GM19438 (cell line): Measurements from ENCODE around the gene MCM9.

Experiments
- ATAC-seq: cut with Tn5 transposase; IDR thresholded peaks from one replicate; pipeline ENCODE4 v1.9.1; 2021; ENCODE audit warnings: low read depth; ENCODE audit not compliant: unreplicated experiment

Gene MCM9

DNA sequence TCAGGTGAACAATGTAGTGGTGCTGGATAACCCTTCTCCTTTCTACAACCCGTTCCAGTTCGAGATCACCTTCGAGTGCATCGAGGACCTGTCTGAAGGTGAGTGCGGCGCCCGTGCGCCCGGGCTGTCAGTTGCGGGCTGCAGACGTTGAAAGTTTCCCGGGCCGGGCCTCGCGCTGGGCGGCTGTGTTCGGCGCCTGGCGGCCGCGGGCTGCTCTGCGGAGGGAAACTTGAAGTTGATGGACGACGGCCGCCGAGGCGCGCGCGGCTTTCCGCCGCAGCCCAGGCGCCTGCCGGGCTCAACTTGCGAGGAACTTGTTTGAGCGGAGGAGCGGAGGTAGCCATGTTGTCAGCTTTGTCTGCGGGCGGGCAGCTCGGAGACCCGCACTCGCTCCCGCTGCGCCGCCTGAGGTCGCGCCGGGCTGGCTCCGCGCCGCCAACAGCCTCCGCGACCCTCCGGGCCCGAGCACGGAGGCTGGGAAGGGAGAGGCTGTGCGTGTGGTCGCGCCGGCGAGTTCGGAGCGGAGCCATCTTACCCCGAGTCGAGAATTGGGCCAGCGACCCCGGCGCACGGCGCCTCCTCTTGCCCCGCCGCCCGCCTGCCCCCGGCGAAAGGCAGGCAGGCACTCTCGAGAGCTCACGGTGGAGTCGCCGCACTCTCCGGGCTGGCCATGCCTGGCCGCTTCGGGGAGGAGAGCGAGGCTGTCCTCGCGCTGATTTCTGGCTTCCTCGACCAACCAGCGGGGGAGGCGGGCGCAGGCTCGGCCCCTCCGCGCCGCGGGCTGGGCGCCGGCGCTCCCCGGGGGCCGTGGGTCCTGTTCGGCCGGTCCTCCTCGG, 40.3 kb downstream of the MCM9 start:
- peak; percentile 24 for ATAC-seq

DNA sequence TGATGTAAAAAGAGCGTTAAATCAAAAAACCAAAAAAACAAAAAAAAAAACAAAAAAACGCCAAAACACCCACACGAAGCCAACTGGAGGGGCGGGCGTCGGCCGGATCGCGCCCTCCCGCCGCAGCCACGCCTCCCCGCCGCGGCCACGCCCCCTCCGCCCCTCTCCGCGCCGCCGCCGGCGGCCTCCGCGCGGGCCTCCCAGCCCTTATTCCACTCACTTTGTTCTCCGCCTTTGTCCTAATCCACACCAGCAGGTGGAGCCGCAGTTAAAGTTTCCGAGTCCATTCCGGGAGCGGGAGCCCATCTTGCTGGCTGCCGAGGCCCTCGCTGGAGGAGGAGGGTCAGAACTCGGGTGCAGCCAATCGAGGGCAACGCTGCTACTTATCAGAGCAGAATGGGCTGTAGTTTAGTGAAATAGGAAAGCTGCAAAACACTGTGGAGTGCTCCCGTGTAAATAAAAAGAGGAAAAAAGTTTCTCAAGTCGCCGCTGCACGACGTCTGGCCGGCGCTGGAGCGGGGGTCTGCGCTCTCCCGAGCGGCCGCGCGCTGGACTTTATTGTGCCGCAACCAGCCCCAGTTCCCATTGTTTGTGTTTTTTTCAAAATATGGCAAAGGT, 41.0 kb downstream of the MCM9 start, which contains the start of gene ASF1A:
ASF1A (plus strand) TSS at position 346 of the 618 bp plus-strand sequence; CDS start at position 608, 262 bp downstream.
- peak; percentile 76 for ATAC-seq

DNA sequence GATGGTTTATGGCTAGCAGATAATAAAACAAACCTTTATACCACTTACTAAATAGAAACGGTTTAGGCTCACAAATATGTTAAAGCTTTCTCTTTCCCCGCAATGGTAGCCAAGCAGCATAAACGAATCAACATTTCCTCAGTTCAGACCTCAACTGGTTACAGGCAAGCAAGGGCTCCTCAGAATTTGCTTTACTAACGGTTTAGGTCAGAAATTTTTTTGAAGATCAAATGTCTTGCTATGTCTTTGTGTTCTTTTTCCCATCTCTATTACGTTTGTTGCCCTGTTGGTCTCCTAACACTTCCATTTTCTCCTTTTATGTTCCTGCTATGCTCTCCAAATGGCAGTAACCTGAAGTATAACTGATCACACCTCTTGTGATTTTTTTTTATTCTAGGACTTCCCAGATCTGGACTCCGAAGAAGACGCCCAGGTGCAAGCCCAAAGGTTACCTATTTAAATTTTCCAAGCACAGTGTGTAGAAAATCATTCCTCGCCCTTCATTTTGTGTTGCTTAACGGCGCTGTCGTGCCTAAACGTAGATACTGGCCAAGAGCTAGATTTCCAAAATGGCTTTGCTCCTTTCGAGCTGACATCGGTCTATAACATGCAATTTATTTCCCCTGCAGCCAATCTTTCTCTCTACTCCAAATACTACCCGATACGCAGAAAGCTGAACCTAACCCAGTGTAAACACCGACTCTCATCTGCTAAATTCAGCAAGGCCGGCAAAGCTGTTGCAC, 41.7 kb downstream of the MCM9 start:
- ATAC-seq = peak; percentile 19

DNA sequence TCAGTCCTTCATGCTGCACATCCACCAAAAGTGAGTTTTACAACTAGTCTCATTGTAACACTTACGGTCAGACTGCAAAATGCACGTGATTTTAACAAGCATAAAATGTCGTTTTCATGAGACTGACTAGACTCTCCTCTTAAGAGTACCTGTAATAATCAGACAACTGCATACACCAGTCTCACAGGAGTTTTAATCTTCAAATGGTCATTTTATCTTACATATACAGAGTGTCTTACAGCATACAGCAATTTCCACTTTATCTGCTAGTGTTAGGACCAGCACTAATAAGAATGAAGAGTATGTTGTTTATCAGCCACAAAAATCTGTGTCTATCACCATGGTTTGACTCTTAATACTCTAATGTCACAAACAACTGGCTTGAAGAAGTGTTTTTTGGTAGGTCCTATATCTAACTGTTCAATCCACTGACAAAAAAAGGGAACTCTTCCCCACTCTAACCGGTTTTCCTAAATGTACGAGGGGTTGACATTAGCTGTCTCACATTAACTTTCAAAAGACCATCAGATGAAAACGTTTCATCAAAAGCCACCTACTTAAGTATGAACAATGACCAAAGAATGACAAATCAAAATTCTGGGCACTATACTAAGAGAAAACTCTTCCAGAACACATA, 42.5 kb downstream of the MCM9 start:
- no peak for ATAC-seq

DNA sequence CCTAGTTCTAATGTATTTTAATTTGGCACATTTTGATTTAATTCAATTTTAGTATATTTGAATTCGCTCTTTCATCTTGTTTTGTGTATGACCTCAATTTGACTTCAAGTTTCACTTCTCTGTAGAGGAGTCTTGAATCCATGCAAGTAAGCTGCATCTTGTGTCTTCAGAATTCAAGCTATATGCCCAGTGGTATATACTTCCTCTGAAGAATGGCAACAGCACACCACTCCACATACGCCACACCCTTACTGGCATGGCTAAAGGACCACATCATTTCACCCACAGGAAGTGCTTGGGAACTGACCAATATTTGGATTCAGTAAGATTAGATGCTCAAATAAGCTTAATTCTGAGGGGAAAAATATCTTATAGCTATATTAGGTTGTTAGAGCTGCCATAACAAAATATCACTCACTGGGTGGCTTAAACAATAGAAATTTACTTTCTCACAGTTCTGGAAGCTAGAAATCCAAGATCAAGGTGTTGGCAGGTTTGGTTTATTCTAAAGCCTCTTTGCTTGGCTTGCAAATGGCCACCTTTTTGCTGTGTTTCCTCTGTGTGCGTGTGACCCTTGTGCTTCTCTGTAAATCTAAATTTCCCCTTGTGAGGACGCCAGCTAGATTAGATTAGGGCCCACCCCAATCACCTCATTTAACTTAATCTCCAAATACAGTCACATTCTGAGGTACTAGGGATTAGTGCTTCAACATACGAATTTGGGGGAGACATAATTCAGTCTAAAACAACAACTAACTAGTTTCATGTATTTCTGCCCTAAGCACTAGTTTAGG, 43.8 kb downstream of the MCM9 start:
- ATAC-seq = no peak

DNA sequence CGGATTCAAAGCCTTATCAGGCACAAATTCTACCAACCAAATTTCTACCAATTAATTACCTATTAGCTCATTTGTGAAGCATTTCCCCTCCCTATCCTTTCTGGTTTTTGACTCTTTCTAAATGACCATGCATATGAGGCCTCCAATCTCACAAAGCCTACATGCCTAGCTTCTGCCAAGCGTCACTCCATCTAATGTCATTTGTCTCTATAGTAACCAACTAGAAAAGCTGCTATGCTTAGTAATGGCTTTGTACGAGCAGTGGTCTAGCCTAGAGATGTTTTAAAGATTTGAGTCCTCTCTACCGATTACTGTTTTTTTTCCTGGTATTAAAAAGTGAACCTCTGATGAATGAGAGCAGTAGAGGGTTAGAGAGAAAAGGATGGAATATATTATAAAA, 45.8 kb downstream of the MCM9 start:
- ATAC-seq = no peak

DNA sequence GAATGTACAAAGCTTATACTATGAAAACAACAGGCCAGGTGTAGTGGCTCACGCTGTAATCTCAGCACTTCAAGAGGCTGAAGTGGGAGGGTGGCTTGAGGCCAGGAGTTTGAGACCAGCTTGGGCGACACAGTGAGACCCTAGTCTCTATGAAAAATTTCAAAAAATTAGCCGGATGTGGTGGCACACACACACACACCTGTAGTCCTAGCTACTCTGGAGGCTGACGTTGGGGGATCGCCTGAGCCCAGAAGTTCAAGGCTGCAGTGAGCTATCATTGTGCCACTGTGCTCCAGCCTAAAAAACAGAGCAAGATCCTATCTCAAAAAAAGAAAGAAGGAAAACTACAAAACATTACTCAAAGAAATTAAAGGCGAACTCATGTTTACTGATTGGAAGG, 48.3 kb downstream of the MCM9 start:
- ATAC-seq = no peak

DNA sequence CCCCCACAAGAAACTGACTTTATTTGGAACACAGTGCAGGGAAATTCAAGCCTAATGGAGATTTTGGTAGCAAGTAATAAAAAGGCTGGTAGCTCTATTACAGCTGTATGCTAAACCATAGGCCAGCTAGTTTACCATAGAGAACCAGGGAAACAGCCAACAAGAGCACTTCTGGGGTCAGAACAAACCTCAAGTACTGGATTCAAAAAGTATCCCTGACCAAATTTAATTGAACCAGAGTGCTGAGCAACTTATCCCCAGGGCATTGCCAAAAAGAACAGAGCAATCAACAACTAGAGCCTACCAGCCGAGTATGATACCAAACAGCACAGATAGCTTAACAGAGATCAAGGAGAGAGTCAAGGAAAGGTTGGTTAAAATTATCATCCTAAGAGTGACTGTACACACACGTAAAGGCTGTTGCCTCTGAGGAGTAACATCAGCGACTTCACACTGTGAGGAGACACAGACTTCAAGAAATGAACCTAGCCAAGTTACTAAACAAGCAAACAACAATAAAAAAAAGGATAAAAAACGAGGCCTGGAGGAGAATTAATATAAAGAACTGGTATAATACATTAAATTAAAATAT, 52.5 kb downstream of the MCM9 start:
- no peak for ATAC-seq

DNA sequence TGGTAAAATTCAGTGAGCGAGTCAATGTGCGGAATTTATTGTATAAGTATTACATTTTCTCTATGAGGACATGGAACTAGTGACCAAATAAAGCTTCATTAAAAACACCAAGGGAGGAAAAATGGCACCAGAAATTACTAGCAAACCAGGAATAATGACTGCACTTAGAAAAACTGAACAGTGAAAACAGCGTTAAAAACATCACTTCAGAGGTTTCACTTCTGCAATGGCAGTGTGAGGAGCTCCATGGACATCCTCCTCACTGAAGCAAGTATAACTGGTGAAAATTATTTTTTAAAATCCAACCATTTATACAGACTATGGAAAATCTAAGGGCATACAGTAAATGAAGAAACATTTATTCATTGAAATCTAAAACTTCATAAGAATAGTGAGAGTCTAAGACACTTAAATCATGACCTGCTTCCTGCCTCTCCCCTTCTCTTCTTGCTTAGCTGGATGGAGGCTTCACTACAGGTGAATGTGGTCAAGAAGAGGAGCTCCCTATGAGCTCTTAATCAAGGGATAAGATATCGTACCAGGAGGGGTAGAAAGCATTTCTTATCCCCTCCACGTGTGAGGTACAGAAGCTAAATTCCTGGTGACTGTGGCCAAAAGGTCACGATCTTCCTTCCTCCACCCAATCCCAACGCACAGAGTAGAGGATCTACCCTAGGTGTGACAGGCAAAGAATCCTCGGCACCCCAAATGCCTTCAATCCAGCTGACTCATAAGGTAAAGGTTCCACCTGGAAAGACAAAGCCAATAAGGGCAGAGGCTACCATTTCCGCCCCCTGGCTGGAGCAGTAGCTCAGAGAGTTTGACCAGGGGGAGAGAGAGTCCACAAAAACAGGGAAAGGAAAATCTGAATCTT, 53.3 kb downstream of the MCM9 start:
- peak; percentile 95 for ATAC-seq

DNA sequence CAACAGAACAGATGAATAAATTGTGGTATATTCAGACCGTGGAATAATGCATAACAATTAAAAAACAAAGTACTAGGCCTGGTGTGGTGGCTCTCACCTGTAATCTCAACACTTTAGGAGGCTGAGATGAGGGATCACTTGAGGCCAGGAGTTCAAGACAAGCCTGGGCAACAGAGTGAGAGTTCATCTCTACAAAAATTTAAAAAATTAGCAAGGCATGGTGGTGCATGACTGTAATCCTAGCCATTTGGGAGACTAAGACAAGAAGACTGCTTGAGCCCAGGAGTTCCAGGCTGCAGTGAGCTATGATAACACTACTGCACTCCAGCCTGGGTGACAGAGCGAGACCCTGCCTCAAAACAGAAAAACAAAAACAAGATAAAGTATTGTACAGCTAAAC, 57.2 kb downstream of the MCM9 start:
- ATAC-seq = no peak

DNA sequence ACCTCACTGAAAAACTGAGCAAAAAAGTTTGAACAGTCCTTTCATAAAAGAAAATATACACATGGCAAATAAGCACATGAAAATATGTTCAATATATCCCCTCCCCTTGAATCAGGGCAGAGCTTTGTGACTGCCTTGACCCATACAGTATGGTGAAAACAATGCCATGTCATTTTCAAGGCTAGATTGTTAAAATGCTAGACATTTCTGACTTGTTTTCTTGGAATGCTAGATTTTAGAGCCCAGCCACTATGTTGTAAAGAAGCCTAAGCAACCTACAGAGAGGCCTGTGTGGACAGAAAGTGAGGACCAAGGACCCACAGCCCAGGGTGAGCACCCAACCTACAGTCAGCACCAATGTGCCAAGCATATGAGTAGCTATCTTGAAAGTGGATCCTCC, 58.1 kb downstream of the MCM9 start:
- ATAC-seq = no peak

DNA sequence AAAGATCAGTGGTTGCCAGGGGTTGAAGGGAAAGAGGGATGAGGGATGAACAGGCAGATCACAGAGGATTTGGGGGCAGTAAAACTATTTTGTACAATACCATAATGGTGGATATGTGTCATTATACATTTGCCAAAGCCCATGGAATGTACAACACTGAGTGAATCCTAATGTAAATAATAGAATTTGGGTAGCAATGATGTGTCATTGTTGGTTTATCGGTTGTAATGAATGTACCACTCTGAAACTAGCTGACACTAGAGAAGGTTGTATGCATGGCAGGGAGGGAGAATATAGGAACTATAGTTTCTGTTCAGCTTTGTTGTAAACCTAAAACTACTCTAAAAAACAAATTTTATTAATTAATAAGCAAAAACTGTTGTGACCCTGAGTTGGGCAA, 58.8 kb downstream of the MCM9 start:
- no peak for ATAC-seq

DNA sequence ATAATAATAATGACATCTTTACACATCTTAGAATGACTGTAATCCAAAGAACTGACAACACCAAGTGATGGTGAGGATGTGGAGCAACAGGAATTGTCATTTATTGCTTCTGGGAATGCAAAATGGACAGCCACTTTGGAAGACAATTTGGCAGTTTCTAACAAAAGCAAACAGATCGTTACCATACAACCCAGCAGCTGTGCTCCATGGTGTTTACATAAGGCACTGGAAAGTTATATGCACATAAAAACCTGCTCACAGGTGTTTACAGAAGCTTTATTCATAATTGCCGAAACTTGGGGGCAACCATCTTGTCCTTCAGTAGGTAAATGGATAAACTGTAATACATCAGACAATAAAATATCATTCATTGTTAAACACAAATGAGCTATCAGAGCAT, 59.3 kb downstream of the MCM9 start:
- no peak for ATAC-seq

DNA sequence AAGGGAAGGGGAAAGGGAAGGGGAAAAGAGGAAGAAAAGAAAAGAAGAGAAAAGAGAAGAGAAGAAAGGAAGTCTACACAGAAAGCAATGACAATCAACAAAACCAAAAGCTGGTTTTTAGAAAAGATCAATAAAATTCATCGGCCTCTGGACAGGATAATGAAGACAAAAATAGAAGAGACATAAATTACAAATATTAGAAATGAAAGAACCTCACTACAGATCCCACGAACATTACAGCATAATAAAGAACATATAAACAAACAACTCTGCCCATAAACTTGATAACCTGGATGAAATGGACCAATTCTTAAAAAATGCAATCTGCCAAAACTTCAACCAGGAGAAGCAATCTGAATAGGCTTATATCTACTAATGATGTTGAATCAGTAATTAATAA, 61.7 kb downstream of the MCM9 start:
- ATAC-seq = no peak

DNA sequence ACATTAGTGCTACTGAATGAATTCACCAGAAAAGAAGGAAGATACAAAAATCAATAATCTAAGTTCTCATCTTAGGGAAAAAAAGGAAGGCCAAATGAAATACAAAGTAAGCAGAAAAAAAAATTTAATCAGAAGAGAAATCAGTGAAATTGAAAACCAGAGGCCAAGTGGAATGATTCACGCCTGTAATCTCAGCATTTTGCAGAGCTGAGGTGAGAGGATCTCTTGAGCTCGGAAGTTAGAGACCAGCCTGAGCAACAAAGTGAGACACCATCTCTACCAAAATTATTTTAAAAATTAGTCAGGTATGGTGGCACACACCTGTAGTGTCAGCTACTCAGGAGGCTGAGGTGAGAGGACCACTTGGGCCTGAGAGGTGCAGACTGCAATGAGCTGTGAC, 62.2 kb downstream of the MCM9 start:
- ATAC-seq = no peak

DNA sequence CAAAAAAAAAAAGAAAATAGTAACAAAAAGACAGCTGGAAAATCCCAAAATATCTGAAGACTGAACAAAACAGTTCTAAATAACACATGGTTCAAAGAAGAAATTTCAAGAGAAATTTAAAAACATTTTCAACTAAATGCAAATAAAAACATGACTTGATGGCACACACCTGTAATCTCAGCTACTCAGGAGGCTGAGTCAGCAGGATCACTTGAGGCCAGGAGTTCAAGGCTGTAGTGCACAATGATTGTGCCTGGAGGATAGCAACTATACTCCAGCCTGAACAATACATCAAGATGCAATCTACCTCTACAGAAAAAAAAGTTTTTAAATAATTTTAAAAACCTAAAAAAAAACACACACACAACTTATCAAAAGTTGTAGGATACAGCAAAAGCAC, 62.6 kb downstream of the MCM9 start:
- ATAC-seq = no peak

DNA sequence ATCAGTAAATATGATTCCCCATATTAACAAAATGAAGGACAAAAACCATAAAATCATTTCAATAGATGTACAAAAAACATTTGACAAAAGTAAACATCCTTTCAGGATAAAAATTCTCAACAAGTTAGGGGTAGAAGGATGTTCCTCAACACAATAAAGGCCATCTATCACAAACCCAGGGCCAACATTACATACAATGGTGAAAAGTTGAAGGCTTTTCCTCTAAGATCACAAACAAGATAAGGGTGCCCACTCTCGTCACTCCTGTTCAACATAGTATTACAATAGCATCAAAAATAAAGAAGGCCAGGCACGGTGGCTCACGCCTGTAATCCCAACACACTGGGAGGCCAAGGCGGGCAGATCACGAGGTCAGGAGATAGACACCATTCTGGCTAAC, 63.6 kb downstream of the MCM9 start:
- no peak for ATAC-seq

DNA sequence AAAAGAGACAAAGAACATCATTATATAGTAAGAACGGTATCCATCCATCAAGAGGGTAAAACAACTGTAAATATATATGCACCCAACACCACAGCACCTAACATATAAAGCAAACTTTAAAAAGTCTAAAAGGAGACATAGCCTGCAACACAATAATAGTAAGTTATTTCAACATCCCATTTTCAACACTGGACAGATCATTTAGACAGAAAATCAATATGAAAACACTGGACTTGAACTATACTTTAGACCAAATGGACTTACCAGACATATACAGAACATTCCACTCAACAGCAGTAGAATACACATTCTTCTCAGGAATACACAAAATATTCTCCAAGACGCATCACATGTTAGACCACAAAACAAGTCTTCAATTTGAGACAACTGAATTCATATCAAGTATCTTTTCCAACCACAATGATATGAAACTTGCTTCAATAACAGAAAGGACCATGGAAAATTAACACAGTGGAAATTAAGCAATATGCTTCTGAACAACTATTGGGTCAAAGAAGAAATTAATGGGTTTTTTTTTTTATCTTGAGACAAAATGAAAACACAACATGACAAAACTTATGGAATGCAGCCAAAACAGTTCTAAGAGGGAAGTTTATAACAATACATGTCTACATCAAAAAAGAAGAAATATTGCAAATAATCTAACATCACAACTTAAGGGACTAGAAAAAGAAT, 64.9 kb downstream of the MCM9 start:
- ATAC-seq = no peak
